ENCODE data around the gene HTATIP2.

The HTATIP2 gene

GRCh38 chr11:20368438-20368837, 4.9 kb downstream of the HTATIP2 start:
- ChIA-PET POLR2A (no interaction called here), CTCF (interaction anchor here (1.6 kb wide), 1 partner anchor 29 kb away, joined by 7 read pairs; no protein-coding TSS in a partner anchor)
- no peak for TF ChIP-seq CTCF (IDR thresholded peaks at IDR 0.05; ENCODE audit: control extremely low read depth, extremely low read depth, low read depth, missing control alignments)
- DNase-seq (ENCODE audit: extremely low spot score): no peak

GRCh38 chr11:20369826-20370225, 6.3 kb downstream of the HTATIP2 start:
- TF ChIP-seq CTCF (IDR thresholded peaks at IDR 0.05; ENCODE audit: control extremely low read depth, extremely low read depth, low read depth, missing control alignments): no peak
- CTCF ChIA-PET: interaction anchor here (1.3 kb wide), 1 partner anchor 16 kb away, joined by 4 read pairs; no protein-coding TSS in a partner anchor
- DNase-seq (ENCODE audit: extremely low spot score): no peak
- POLR2A ChIA-PET: no interaction called here

- TF ChIP-seq CTCF (IDR thresholded peaks at IDR 0.05; ENCODE audit: control extremely low read depth, extremely low read depth, low read depth, missing control alignments): no peak
- ChIA-PET POLR2A (no interaction called here), CTCF (interaction anchor here (0.8 to 1.5 kb wide), 7 partner anchors 9 to 244 kb away, joined by 3 to 6 read pairs (median 4); partner anchors contain the start of gene HTATIP2)
- DNase-seq (ENCODE audit: extremely low spot score): no peak
These were observed 8.6 kb downstream of the HTATIP2 start for GRCh38 chr11:20372081-20372626.

- no peak for TF ChIP-seq CTCF (IDR thresholded peaks at IDR 0.05; ENCODE audit: control extremely low read depth, extremely low read depth, low read depth, missing control alignments)
- DNase-seq (ENCODE audit: extremely low spot score): no peak
- CTCF ChIA-PET: interaction anchor here (1.2 to 1.5 kb wide), 6 partner anchors 8 to 245 kb away, joined by 3 to 6 read pairs (median 4); partner anchors contain the start of gene HTATIP2
- POLR2A ChIA-PET: no interaction called here
These were observed 9.6 kb downstream of the HTATIP2 start for GRCh38 chr11:20373147-20373546.

- TF ChIP-seq CTCF (IDR thresholded peaks at IDR 0.05; ENCODE audit: control extremely low read depth, extremely low read depth, low read depth, missing control alignments): no peak
- POLR2A ChIA-PET: no interaction called here
These were observed 10.2 kb downstream of the HTATIP2 start for GRCh38 chr11:20373568-20374209.

GRCh38 chr11:20374741-20375300, 11.3 kb downstream of the HTATIP2 start:
- CTCF ChIA-PET: interaction anchor here (0.8 to 1.0 kb wide), 2 partner anchors 10 to 12 kb away, joined by 3 to 5 read pairs; no protein-coding TSS in a partner anchor
- POLR2A ChIA-PET: no interaction called here
- no peak for TF ChIP-seq CTCF (IDR thresholded peaks at IDR 0.05; ENCODE audit: control extremely low read depth, extremely low read depth, low read depth, missing control alignments)
- DNase-seq (ENCODE audit: extremely low spot score): no peak

More at GRCh38 chr11:20373568-20374209, 10.2 kb downstream of the HTATIP2 start:
- CTCF ChIA-PET: interaction anchor here (0.9 to 1.0 kb wide), 2 partner anchors 9 to 20 kb away, joined by 4 to 5 read pairs; no protein-coding TSS in a partner anchor
- no peak for DNase-seq (ENCODE audit: extremely low spot score)

Measured in GM10248 (cell line).